BE2C (cell line): ENCODE measurements around the gene GAS6.

Experiments
- DNase-seq: peaks from one replicate; pipeline ENCODE4 v3.0.0-alpha.2; 2020
- H3K27me3 ChIP-seq: fragments of 250-450 bp; sonication (Bioruptor Pico); 2 replicates; pipeline ENCODE4 v1.5.1; 2020; ENCODE audit warnings: mild to moderate bottlenecking
- H3K36me3 ChIP-seq: fragments of 250-450 bp; sonication (Bioruptor Pico); 2 replicates; pipeline ENCODE4 v1.5.1; 2020; ENCODE audit warnings: mild to moderate bottlenecking
- H3K4me1 ChIP-seq: fragments of 250-450 bp; sonication (Bioruptor Pico); 2 replicates; pipeline ENCODE4 v1.5.1; 2020
- H3K4me3 ChIP-seq: 2 replicates; pipeline ENCODE4 v1.5.1; 2011; ENCODE audit warnings: low read depth, low read length
- H3K9me3 ChIP-seq: fragments of 250-450 bp; sonication (Bioruptor Pico); 2 replicates; pipeline ENCODE4 v1.5.1; 2020
- TF ChIP-seq, protein P1 (sequence below): IDR thresholded peaks from 2 replicates; pipeline ENCODE4 v1.5.1; 2012; ENCODE audit warnings: mild to moderate bottlenecking, low read depth, low read length

Gene GAS6

DNA sequence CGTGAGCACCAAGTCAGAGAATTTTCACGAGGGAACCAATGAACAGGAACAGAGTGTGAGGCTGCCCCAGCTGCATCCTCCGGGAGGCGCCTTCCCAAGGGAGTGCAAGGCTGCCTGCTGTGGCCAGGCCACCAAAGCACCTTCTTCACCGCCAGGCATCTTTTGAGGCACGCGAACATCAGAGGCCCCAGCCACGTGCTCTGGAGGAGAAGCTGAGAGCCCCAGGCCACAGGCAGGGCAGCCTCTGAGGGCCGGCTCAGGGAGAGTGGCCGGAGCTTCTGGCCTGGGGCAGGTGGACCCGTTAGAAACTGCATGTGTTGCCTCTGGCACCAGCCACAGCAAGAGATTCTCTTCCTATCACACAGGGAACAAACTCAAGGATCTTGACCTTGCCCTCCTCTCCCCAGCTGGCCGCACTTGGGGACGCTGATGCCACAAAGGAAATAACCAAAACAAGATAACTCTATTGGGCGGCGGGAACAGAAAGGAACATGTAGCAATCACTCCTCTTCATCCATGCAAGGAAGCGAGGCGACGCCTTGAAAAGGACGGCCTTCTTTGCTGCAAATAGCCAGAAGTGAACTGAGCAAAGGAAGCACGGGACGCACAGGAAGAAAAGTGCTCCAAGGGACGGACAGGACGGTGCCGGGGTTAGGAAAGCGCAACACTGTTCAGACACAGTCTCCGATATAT, 19.9 kb downstream of the GAS6 start:
- Histone ChIP-seq H3K36me3 (no peaks in the 10 kb centered on the region), H3K4me3 (no peak overlapping the region), H3K27me3 (no peaks in the 10 kb centered on the region), H3K4me1 (peaks cover under 1% of the 10 kb centered on the region), H3K9me3 (no peaks in the 10 kb centered on the region)
- no peak for DNase-seq
- TF ChIP-seq, protein P1, sequence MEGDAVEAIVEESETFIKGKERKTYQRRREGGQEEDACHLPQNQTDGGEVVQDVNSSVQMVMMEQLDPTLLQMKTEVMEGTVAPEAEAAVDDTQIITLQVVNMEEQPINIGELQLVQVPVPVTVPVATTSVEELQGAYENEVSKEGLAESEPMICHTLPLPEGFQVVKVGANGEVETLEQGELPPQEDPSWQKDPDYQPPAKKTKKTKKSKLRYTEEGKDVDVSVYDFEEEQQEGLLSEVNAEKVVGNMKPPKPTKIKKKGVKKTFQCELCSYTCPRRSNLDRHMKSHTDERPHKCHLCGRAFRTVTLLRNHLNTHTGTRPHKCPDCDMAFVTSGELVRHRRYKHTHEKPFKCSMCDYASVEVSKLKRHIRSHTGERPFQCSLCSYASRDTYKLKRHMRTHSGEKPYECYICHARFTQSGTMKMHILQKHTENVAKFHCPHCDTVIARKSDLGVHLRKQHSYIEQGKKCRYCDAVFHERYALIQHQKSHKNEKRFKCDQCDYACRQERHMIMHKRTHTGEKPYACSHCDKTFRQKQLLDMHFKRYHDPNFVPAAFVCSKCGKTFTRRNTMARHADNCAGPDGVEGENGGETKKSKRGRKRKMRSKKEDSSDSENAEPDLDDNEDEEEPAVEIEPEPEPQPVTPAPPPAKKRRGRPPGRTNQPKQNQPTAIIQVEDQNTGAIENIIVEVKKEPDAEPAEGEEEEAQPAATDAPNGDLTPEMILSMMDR = 0 out of 2 replicates have a peak, but pooled peaks have one; percentile 12

DNA sequence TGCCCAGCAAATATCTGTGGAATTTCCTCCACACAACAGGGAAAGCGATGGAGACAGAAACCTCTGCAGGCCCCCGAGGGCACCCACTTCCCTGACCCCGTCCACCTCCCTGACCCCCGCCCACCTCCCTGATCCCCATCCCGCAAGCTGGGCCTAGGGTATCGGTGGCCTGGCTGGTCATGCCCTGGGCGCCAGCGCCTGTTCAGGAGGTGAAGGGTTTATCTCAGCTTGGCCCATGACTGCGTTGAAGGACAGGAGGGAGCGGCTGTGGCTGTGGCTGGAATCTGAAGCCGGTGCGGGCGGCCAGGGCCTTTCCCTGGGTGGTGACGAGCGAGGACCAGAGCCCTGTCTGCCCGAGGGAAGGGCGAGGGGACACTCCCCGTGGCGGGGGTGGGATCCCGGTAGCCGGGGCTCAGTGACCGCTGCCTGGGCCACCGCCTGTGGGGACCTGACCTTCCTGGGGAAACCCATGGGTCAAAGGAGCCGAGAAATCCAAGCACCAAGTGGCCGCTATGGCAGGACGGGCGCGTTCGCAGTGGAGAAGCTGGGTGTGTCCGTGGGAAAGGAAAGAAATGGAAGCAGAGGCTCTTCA, 20.7 kb downstream of the GAS6 start:
- Histone ChIP-seq H3K27me3 (no peaks in the 10 kb centered on the region), H3K4me3 (no peak overlapping the region), H3K36me3 (no peaks in the 10 kb centered on the region), H3K4me1 (peaks cover 4% of the 10 kb centered on the region), H3K9me3 (no peaks in the 10 kb centered on the region)
- TF ChIP-seq, protein P1 = no peak
- DNase-seq = no peak

GRCh38 chr13:113842336-113843062, 21.4 kb downstream of the GAS6 start:
- H3K27me3 ChIP-seq = no peaks in the 10 kb centered on the region
- H3K4me1 ChIP-seq = peaks cover 8% of the 10 kb centered on the region
- DNase-seq = no peak

DNA sequence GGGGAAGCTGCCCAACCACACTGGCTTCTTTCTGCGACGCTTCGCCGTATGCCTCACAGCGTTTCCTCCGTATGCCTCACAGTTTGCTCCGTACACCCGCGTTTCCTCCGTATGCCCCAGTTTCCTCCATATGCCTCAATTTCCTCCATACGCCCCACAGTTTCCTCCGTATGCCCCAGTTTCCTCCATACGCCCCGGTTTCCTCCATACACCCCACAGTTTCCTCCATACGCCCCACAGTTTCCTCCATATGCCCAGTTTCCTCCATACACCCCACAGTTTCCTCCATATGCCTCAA, 22.6 kb downstream of the GAS6 start:
- no peaks in the 10 kb centered on the region for H3K9me3 ChIP-seq
- H3K4me3 ChIP-seq = no peak overlapping the region
- H3K36me3 ChIP-seq = no peaks in the 10 kb centered on the region
- H3K4me1 ChIP-seq = peaks cover 15% of the 10 kb centered on the region
- no peaks in the 10 kb centered on the region for H3K27me3 ChIP-seq
- TF ChIP-seq, protein P1 = no peak
- no peak for DNase-seq

More at GRCh38 chr13:113842336-113843062, 21.4 kb downstream of the GAS6 start:
- no peaks in the 10 kb centered on the region for H3K9me3 ChIP-seq
- TF ChIP-seq, protein P1 = no peak
- no peaks in the 10 kb centered on the region for H3K36me3 ChIP-seq
- no peak overlapping the region for H3K4me3 ChIP-seq

- no peak for DNase-seq
- Histone ChIP-seq H3K27me3 (no peaks in the 10 kb centered on the region), H3K36me3 (no peaks in the 10 kb centered on the region), H3K4me1 (peaks cover 15% of the 10 kb centered on the region), H3K4me3 (no peak overlapping the region), H3K9me3 (no peaks in the 10 kb centered on the region)
- TF ChIP-seq, protein P1 = no peak
These were observed 23.1 kb downstream of the GAS6 start for GRCh38 chr13:113840541-113841352.
